GM04504 (cell line): ENCODE data around the gene HMMR.
A peak's percentile ranks its signal among the peaks of the same experiment; 100 is the strongest.
"Not testable (repeated sequence)": the region's sequence is repeated elsewhere in the genome, so short reads cannot be mapped to it uniquely, and the experiment has no call there.

Source experiments
- DNase-seq: peaks from one replicate; pipeline ENCODE4 v3.0.0-alpha.2; 2012; ENCODE audit warnings: low read depth

HMMR gene

DNA sequence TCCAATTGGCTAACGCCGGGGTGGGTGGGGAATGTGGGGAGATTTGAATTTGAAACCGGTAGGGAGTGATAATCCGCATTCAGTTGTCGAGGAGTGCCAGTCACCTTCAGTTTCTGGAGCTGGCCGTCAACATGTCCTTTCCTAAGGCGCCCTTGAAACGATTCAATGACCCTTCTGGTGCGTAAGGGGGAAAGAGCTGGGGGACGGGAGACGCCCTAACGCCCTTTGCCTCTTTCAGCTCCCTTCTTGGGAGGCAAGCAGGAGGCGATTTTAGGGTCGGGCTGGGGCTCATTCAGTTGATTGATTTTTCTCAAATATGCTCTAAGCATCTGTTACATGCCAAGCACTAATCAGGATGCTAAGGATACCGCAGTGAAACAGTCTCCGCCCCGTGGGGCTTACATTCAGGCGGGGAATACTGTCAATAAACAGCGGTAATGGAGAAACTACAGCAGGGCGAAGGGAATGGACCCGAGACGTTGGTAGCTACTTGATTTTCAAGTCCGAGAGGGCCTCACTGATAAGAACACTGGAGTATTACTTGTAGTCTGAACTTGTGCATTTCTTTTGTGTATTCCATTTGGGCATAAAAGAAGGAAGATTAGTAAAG lies at the start of gene HMMR:
Gene HMMR (plus strand): TSS at position 71 of the 610 bp plus-strand sequence. CDS start 61 bp downstream, at position 132.
- no peak for DNase-seq

DNA sequence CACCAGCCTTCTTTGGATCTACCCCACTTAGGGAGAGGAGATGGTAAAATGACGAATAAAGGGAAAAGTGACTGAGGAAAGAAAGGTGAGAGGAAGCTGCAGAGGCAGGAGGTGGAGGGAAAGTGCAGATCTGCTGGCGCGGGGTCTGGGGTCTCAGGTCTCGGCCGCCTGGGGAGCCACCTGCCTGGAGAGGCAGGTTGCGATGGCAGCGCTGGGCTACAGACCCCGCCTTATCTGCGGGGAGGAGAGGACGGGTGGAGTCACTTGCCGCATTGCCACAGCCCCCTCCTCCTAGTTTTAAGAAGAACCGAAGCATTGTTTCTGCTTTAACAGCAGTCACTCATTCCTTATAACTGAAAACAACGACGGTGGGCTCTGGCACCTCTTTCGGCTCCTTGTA lies 44.8 kb upstream of the HMMR start:
- DNase-seq = not testable (repeated sequence)

DNA sequence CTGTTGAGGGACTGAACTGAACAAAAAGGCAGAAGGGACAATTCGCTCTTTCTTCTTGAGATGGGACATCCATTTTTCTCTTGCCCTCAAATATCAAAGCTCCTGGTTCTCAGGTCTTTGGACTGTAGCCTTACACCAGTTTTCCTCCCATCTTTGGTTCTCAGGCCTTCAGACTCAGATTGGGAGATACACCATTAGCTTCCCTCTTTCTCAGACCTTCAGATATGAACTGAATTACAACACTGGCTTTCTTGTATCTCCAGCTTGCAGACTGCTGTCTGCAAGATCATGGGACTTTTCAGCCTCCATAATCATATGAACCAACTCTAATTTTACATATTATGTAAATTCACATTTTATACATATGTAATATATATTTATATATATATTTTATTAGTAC lies 35.6 kb upstream of the HMMR start:
- DNase-seq = no peak

DNA sequence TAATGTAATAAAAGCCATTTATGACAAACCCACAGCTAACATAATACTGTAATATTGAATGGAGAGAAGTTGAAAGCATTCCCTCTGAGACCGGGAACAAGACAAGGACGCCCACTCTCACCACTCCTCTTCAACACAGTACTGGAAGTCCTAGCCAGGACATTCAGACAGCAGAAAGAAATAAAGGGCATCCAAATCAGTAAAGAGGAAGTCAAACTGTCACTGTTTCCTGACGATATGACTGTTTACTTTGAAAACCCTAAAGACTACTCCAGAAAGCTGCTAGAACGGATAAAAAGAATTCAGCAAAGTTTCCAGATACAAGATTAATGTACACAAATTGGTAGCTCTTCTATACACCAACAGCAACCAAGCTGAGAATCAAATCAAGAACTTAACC lies 34.3 kb upstream of the HMMR start:
- DNase-seq = not testable (repeated sequence)

- no peak for DNase-seq
Observed at GRCh38 chr5:163432544-163432943, 27.9 kb upstream of the HMMR start.

GRCh38 chr5:163433271-163433670 lies 27.2 kb upstream of the HMMR start:
- DNase-seq = no peak

DNA sequence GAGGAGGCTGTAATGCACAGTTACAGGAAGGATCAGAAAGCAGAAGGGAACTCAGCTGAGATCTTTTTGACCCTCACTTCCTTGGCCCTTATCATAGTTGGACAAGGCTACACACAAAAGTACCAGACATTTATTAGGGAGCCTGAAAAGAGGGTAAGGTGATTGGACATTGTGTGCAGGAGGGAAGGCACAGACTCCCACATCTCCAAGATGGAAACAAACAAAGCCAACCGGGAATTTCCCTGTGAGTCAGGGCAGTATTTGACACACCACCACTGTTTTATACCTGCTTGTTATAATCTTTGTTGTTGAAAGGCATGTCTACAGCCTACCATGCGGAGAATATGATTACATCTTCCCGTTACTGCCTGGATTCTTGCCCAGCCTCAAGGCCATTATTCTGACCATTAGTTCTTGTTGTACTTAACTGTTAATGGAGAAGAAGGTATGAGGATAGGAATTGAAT lies 26.0 kb upstream of the HMMR start:
- DNase-seq = no peak

- no peak for DNase-seq
Observed at GRCh38 chr5:163436515-163436914, 23.9 kb upstream of the HMMR start.

DNA sequence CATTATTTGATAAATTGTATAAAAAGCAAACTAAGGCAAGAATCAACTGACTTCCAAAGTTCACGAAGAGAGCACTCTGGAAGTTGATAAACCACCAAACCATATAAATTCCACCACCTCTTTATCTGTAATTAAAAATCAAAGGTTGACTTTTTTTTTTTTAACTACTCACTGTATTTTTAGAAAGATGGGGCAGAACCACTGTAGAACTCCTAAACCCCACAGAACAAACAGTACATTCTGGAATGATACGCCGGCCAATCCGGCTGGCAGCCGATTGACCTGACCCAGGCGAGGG lies 23.5 kb upstream of the HMMR start:
- no peak for DNase-seq

DNA sequence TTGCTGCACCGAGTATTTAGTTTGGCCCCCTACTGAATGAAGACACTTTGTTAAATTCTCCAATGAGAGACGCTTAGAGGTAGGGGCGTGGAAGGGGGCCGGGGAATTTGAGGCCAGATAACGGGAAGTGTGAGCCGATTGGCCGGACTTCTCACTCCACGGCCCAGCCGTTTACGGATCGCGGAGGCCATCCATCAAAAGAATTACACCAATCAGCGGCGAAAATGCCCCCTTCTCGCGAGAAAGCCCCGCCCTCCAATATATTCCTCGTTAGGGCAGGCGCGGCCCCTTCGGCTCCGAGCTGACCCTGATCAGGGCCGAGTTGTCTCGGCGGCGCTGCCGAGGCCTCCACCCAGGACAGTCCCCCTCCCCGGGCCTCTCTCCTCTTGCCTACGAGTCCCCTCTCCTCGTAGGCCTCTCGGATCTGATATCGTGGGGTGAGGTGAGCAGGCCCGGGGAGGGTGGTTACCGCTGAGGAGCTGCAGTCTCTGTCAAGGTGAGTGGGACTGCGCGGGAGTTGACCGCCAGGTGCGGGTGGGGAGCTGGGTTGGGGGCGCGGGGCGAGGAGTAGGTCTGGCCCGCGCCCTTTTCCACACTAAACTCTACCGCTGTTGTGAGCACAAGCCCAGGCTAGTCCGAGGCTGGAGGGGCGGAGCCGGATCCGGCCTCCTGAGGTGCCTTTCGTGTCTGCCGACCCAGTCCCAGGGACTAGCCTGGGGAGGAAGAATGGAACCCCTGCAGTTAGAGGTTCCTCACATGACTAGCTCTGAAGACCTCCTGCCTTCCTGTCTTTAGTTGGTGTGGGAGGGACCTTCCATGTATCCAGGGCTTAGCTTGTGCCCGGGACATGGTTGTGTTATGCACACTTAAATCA lies 22.9 kb upstream of the HMMR start, which contains the start of gene CCNG1:
Gene CCNG1 (plus strand): TSS at position 287 of the 874 bp plus-strand sequence. CDS start 1,662 bp downstream, outside the sequence.
- peak; percentile 91 for DNase-seq

DNA sequence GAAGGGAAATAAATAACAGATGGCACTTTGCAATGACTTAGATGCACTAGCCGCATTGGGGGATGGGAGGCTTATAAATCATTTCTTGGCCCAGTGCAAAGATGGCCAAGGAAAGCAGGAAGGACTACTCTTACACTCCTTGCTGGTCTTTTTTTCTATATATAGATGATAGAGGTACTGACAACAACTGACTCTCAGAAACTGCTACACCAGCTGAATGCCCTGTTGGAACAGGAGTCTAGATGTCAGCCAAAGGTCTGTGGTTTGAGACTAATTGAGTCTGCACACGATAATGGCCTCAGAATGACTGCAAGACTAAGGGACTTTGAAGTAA lies 21.4 kb upstream of the HMMR start:
- no peak for DNase-seq

DNA sequence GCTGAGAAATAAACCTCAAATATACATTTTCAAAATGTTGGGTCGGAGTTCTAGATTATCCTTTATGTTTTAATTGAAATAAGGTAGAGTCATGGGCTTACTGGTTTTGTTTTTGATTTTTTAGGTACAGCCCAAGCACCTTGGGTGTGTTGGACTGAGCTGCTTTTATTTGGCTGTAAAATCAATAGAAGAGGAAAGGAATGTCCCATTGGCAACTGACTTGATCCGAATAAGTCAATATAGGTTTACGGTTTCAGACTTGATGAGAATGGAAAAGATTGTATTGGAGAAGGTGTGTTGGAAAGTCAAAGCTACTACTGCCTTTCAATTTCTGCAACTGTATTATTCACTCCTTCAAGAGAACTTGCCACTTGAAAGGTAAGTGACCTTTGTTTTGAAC lies 19.5 kb upstream of the HMMR start:
- DNase-seq = no peak

- no peak for DNase-seq
Observed at GRCh38 chr5:163444526-163444925, 15.9 kb upstream of the HMMR start.

- no peak for DNase-seq
Observed at GRCh38 chr5:163445345-163445744, 15.1 kb upstream of the HMMR start.

DNA sequence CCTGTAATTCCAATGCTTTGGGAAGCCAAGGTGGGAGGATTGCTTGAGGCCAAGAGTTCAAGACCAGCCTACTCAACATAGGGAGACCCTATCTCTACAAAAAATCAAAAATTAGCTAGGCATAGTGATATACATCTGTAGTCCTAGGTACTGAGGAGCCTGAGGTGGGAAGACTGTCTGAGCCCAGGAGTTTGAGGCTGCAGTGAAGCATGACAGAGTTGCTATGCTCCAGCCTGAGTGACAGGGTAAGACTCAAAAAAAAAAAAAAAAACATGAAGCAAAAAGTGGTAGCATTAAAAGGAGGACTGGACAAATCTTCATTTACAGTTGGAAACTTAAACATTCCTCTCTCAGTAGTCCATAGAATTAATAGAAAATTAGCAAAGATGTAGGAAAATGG lies 13.2 kb upstream of the HMMR start:
- no peak for DNase-seq

GRCh38 chr5:163447875-163448274 lies 12.6 kb upstream of the HMMR start:
- no peak for DNase-seq

GRCh38 chr5:163448491-163448890 lies 11.9 kb upstream of the HMMR start:
- no peak for DNase-seq

DNA sequence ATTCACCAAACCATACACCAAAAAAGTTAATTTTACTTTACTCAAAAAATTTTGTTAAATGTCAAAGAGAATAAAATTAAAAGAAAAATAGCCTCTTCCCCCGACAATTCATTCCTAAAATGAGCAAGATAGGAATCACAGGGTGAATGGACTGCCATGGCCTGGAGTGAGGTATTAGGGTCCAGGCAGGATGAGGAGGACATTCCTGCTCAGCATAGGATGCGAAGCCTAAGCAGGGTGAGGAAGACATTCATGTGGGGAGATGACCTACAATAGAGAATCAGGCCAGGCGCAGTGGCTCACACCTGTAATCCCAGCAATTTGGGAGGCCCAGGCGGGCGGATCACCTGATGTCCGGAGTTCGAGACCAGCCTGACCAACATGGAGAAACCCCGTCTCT lies 8.9 kb upstream of the HMMR start:
- no peak for DNase-seq

- no peak for DNase-seq
Observed at GRCh38 chr5:163453705-163454104, 6.7 kb upstream of the HMMR start.

DNA sequence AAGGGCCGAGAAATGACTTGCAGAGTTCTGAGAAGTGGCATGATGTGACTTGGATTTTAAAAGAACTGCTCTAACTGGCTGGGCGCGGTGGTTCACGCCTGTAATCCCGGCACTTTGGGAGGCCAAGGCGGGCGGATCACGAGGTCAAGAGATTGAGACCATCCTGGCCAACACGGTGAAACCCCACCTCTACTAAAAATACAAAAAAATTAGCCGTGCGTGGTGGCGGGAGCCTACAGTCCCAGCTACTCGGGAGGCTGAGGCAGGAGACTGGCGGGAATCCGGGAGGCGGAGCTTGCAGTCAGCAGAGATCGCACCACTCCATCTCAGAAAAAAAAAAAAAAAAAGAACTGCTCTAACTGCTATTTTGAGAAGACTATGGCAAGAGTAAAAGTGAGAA lies 5.0 kb upstream of the HMMR start:
- not testable (repeated sequence) for DNase-seq

DNA sequence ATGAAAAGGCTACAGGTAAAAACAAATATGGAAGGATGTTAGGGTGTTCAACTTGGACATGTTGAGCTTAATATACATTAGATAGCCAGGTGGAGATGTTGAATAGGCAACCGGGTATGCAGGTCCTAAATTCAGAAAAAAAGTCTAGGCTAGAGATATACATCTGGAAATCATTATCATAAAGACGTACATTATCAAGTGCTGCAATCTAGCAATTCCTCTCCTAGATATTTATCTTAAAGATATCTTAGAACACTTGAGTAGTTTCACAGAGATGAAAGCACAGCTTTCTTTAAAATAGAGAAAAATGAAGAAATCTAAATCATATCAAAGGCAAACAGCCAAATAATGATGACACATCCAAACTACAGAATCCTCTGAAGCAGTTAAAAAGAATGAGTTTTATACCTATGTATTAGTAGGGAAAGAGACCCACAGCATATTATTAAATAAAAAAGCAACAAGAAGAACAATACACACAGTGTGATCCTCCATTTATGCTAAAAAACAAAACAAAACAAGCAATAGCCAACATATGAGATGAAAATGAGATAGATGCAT lies 4.3 kb upstream of the HMMR start:
- DNase-seq = no peak

- DNase-seq = no peak
Observed at GRCh38 chr5:163456840-163457239, 3.6 kb upstream of the HMMR start.

- no peak for DNase-seq
Observed at GRCh38 chr5:163458778-163459385, 1.6 kb upstream of the HMMR start.
